GM18508 (cell line): Measurements from ENCODE around the gene PLB1.

Experiments
- ATAC-seq: cut with Tn5 transposase; IDR thresholded peaks from one replicate; pipeline ENCODE4 v1.9.1; 2021; ENCODE audit warnings: moderate number of reproducible peaks; ENCODE audit not compliant: insufficient read depth, unreplicated experiment

Gene PLB1

GRCh38 chr2:28552045-28552823 is 56.4 kb downstream of the PLB1 start:
- no peak for ATAC-seq

- ATAC-seq, result no peak
Measured at GRCh38 chr2:28556303-28556702, 60.4 kb downstream of the PLB1 start.

DNA sequence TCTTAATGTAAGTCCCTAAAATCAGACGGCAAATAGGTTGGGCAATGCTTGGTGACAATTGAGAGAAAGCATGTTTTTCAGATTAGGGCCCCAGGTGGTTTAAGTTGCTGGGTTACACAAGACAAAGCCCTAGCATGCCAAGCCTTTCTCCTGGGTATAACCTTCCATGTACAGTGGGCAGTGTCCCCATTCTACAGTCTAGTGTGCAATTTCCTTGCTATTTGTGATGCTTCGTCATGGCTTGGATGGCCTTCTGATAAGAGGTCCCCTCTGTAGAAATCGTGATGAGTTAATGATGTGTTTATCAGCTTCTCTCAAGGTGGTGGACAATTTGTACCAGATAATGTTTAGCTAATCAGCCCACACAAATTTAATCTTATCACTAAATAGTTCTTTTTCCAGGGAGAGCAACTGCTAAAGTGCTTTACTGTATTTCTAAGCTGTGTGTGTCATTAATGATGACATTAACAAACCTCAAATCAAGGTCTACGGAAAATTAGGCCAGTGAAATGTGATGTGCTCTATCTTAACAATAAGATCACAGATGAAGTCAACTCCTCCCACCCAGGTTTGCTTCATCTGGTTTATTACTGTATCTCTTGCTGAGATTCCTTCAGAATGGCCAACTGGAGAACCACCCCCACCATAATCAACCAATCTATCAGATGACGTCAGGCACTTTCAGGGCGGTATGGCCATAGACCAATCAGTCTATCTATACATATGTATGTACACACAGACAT is 61.7 kb downstream of the PLB1 start:
- ATAC-seq, result no peak

DNA sequence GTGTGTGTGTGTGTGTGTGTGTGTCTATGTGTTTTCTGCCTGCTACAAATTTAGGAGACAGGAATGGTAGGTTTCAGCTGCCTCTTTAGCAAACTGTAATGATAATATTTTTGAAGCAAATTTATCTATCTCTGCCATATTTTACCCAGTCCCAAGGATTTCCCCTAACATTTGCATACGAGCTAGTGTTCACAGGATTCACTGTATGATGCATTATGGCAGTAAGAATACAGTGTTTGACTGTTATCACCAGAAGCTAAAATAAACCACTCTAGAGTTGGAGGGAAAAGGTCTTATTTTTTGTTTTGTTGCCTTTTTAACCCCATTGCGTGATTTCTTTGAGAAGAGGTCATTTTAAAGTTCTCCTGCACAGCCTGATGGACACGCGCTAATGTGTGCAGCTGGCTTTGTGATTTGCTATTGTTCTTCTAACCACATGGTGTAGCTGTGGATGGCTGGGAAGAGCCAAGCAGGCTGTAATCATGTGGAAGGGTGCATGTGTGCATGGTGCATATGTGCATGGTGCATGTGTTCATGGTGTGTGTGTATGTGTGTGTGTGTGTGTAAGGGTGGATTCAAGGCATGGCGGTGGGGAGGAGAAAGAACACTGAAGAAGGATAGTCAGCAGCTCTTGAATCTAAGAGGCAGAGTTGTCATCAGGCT is 62.4 kb downstream of the PLB1 start:
- ATAC-seq, result no peak

GRCh38 chr2:28558918-28559317 is 63.1 kb downstream of the PLB1 start:
- no peak for ATAC-seq

DNA sequence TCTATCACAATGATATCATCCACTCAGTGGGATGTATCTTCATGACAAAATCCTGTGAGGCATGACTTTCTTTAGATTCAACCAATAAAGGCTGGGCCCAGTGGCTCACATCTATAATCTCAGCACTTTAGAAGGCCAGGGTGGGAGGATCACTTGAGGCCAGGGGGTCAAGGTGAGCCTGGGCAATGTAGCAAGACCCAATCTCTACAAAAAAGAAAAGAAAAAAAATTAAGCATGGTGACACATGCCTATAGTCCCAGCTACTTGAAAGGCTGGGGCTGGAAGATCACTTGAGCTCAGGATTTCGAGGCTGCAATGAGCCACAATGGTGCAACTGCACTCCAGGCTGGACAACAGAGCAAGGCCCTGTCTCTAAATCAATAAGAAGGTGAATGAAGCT is 68.0 kb downstream of the PLB1 start:
- ATAC-seq, result no peak

DNA sequence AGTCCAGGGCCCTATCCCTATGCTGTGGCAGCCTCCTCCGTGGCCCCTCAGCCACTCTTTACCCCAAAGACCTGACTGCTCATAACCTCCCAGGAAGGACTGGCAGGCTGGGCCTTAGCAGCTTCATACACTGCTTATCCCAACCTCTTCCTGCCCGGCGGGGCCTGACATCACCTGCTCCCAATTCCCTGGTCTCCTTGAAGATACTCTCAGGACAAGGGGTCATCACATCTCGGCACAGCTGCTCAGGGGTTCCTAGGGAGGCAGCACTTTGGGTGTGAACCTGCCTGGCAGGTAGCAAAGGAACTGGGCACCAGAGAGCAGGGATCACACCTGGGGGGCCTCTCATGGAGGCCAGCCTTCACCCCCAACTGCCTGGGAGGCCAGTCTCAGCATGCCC is 68.5 kb downstream of the PLB1 start:
- no peak for ATAC-seq

- no peak for ATAC-seq
Measured at GRCh38 chr2:28565033-28565432, 69.2 kb downstream of the PLB1 start.

DNA sequence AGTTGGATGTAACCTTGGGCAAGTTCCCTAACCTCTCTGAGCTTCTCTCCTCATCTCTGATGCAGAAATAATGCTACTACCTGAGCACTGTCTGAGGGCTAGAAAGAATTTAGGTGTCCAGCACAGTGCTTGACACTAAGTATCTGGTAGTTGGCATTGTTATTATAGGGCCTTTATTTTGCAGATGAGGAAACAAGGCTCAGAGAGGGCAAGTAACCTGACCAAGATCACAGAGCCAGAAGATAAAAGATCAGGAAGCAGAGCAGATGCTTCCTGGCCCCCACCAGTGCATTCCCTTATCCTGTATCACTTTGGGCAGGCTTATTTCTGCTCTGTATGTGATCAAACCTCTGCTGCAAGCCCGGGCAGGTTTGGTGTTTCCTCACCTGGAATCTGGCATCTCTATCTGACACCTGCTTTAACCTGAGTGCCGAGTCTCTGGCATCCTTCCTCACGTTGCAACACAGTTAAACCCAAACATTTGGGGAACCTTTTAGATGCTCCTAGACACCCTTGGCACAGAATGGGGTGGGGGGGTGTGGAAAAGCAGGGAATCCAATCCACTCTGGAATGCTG is 69.9 kb downstream of the PLB1 start:
- no peak for ATAC-seq

GRCh38 chr2:28566521-28567041 is 70.7 kb downstream of the PLB1 start:
- no peak for ATAC-seq

DNA sequence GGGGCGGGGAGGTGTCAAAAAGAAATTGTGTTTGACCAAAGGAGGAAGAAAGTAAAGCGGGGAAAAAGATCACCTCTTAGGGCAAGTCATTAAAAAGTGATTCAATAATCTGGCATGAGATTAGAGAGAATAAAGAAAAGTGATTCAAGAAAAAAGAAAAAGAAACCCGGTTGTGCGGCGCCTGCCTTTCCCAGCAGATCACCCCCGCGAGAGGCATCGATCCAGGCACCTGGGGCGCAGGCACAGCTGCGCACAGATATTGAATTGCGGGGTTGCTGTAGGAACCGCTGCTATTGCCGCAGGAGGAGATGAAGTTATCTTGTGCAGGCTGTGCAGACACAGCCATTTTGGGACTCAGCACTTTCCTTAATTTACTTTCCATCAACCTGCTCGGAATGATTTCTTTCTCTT is 71.2 kb downstream of the PLB1 start:
- no peak for ATAC-seq

DNA sequence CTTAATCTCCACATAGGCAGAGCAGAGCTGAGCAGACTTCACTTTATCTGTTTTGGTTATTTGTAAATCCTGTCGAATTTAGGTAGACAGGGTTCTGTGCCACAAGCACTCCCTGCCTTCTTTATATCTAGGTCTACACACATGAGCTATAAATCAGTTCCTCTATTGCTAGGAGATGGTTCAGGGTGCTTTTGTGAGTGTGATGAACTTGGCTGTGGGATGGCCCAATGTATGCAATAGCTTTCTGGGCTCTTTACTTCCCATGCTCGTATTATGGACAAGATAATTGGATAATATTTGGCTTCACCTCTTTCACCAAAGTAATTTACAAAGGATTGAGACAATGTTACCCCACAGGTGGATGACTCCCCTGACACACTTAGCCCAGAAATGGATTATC is 72.2 kb downstream of the PLB1 start:
- ATAC-seq, result no peak

DNA sequence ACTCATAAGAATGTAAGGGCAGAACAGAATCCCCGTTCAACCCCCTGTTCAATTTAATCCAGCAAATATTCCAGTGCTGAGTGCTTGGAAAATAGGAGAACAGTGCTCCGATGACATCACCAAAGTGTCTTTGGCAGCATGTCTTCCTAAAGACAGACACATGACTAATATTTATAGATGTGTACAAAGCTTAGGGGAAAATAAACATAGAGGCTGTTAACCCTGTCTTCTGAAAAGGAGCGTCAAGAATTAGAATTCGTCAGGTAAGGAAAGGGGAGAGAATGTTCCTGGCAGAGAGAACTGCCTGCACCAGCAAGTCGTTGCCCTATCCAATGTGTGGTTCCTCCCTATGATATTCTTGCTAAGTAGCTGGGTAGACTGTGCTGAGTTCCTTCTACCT is 72.7 kb downstream of the PLB1 start:
- no peak for ATAC-seq

DNA sequence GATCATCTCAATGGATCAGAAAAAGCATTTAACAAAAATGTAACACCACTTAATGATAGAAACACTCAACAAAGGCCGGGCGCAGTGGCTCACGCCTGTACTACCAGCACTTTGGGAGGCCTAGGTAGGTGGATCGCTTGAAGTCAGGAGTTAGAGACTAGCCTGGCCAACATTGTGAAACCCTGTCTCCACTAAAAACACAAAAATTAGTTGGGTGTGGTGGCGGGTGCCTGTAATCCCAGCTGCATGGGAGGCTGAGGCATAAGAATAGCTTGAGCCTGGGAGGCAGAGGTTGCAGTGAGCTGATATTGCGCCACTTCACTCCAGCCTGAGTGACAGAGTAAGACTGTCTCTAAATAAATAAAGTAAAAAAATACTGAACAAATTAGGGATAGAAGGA is 74.6 kb downstream of the PLB1 start:
- ATAC-seq, result no peak

GRCh38 chr2:28576714-28577113 is 80.9 kb downstream of the PLB1 start:
- no peak for ATAC-seq

DNA sequence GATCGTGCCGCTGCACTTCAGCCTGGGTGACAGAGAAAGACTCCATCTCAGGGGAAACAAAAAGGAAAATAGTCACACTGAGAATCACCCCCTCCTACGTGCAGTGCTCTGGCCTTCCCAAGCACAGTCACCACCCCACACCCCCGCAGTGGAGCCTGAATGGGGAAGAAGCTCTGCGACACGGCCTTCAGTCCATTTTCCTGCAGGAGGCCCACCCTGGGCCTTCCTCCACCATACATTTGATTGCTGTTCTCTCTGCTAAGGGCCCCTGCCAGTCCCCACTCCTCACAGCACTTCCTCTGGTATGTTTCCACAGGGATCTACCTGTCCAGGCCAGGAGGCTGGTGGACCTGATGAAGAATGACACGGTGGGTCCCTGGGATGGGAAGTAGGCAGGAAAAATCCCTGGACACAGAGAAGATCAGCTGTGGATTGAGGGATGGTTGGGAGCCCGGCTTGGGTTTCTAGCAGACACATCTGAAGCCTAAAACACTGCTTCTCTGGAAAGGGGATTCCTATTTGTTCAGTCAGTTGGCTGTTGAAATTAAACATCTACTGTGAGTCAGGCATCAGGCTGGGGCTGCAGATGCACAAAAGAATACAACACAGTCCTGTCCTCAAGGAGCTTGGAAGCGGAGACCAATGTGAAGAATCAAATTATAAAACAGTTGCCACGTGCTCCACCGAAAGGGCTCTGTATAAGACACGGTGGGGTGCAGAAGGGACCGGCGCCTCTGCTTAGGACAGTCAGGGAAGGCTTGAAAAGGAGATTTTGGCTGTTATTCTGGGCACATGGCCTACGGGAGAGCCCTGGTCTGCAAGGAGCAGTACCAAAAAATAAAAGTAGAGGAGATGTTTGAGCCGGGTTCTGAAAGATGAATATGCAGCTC is 82.2 kb downstream of the PLB1 start:
- no peak for ATAC-seq

DNA sequence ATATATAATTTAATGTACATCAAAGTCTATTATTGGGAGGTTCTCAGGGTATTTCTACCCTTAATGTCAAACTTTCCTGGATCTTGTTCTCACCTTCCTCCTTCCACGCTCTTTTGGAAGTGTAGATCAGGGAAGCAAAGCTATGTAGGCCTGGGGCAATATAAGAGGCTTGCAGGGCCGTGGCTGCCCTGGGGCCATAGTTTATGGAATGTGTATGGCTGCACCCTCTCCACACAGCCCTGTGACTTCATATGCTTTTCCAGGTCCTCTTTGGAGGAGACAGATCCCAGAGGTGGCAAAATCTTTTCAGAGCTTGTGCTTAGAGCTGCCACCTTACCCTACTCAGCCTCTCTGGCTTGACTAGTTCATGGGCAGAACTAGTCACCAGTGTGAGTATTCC is 82.9 kb downstream of the PLB1 start:
- no peak for ATAC-seq

- ATAC-seq, result no peak
Measured at GRCh38 chr2:28579606-28580005, 83.7 kb downstream of the PLB1 start.

DNA sequence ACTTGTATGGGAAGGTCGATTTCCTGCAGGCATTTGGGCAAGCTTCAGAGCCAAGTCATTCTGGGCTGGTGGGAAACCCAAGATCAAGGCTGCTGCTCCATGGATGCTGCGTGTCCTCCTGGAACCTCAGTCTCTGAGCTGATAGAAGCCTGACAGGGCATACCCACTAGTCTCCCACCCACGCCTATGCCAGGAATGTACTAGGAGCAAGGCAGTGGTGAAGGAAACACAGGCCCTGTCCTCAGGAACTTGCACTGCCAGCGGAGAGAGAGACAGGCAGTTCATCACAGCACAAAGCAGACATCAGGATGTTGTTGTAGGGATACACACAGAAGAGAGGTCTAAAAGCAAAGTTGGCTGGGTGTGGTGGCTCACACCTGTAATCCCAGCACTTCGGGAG is 84.2 kb downstream of the PLB1 start:
- ATAC-seq, result no peak

DNA sequence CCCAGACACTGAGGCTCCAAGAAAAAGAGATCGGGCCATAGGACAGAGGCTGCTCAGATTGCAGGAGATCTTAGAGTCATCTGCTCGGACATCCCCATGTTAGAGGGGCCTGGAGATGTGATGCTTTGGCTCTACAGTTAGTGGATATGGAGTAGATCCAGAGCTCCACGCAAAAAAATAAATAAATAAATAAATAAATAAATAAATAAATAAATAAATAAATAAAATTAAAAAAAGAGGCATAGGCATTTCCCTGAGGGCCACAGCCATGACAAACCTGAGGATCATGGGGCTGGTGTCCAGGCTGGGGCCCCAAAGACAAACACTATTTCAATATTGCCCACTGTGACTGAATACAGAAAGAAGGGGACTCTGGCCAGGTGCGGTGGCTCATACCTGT is 85.5 kb downstream of the PLB1 start:
- no peak for ATAC-seq
